HepG2 (cell line): ENCODE data around the gene STX5. TPM values are rescaled to one million over a fixed set of nuclear protein-coding genes. Genes with fewer than 3 reads are reported as not detected.

Experiments
- ARHGAP35 ChIP-seq: sonication (generic); formaldehyde crosslinking; IDR thresholded peaks from 2 replicates; pipeline ENCODE4 v1.9.0; 2022; ENCODE audit warnings: mild to moderate bottlenecking, inconsistent platforms, moderate library complexity, missing genetic modification reagents, borderline replicate concordance
- ARNTL ChIP-seq: sonication (generic); formaldehyde crosslinking; IDR thresholded peaks from 2 replicates; pipeline ENCODE4 v1.4.0; 2020; ENCODE audit warnings: mild to moderate bottlenecking, missing genetic modification reagents
- ATRX ChIP-seq: sonication (generic); formaldehyde crosslinking; IDR thresholded peaks from 2 replicates; pipeline ENCODE4 v1.4.0; 2020; ENCODE audit warnings: missing genetic modification reagents, borderline replicate concordance
- FOSL1 ChIP-seq: sonication (generic); formaldehyde crosslinking; IDR thresholded peaks from 2 replicates; pipeline ENCODE4 v1.9.0; 2021; ENCODE audit warnings: missing genetic modification reagents, borderline replicate concordance
- HNF1A ChIP-seq, 2 experiments: sonication (generic) in 1 of 2; formaldehyde crosslinking in 1 of 2; IDR thresholded peaks; 2 replicates each; pipeline versions ENCODE4 v1.4.0 to v1.6.1; 2016 to 2020; ENCODE audit warnings: borderline replicate concordance in 1 of 2, low read depth in 1 of 2, mild to moderate bottlenecking in 1 of 2, missing genetic modification reagents in 1 of 2
- MAFK ChIP-seq, 2 experiments: IDR thresholded peaks in 1 of 2; conservative IDR thresholded peaks in 1 of 2; 2 replicates each; pipeline ENCODE4 v1.6.1; 2011; ENCODE audit warnings: improper control_type of control experiment in 2 of 2, low read length in 2 of 2
- MNT ChIP-seq: fragments of 450-650 bp; IDR thresholded peaks from 2 replicates; pipeline ENCODE4 v1.6.1; 2016
- NFE2L1 ChIP-seq: sonication (generic); formaldehyde crosslinking; IDR thresholded peaks from 2 replicates; pipeline ENCODE4 v1.4.0; 2020; ENCODE audit warnings: missing genetic modification reagents, mild to moderate bottlenecking, borderline replicate concordance
- NR2F2 ChIP-seq: IDR thresholded peaks from 2 replicates; pipeline ENCODE4 v1.6.1; 2012; ENCODE audit warnings: low read depth, inconsistent platforms, borderline replicate concordance
- RXRB ChIP-seq: IDR thresholded peaks from 2 replicates; pipeline ENCODE4 v1.6.1; 2016; ENCODE audit warnings: borderline replicate concordance, missing genetic modification reagents, missing compliant biosample characterization
- TGIF2 ChIP-seq: IDR thresholded peaks from 2 replicates; pipeline ENCODE4 v1.6.1; 2016; ENCODE audit warnings: control low read depth, missing compliant biosample characterization
- TRIM24 ChIP-seq: sonication (generic); formaldehyde crosslinking; IDR thresholded peaks from 2 replicates; pipeline ENCODE4 v1.8.0; 2022; ENCODE audit warnings: mild to moderate bottlenecking, missing genetic modification reagents
- ZFP90 ChIP-seq: sonication (generic); formaldehyde crosslinking; IDR thresholded peaks from 2 replicates; pipeline ENCODE4 v1.8.0; 2022; ENCODE audit warnings: missing genetic modification reagents, mild to moderate bottlenecking, inconsistent platforms, borderline replicate concordance
- ZFY ChIP-seq: sonication (generic); formaldehyde crosslinking; IDR thresholded peaks from 2 replicates; pipeline ENCODE4 v1.4.0; 2020; ENCODE audit warnings: missing genetic modification reagents
- ZNF839 ChIP-seq: sonication (generic); formaldehyde crosslinking; IDR thresholded peaks from 2 replicates; pipeline ENCODE4 v1.4.0; 2020; ENCODE audit warnings: missing genetic modification reagents, mild to moderate bottlenecking, borderline replicate concordance
- ZNF878 ChIP-seq: sonication (generic); formaldehyde crosslinking; IDR thresholded peaks from 2 replicates; pipeline ENCODE4 v1.8.1; 2023; ENCODE audit warnings: mild to moderate bottlenecking, missing genetic modification reagents, moderate library complexity
- polyA plus RNA-seq, 8 experiments: library from polyadenylated mRNA; depleted of rRNA in 3 of 8; stranded (reverse) in 7 of 8; unstranded in 1 of 8; fragments of >200 nt; fragmentation: Illumina TruSeq in 4 of 8; extraction: Trizol in 4 of 8; gene quantifications; 2 replicates each; pipeline versions ENCODE4 v1.2.1 to v1.2.3, GENCODE V29; 2011 to 2016; ENCODE audit warnings: low read depth in 4 of 8, missing spikeins in 1 of 8, mixed read lengths in 1 of 8; ENCODE audit not compliant: insufficient read depth in 1 of 8
- total RNA-seq, 5 experiments: library from RNA; depleted of rRNA; stranded (reverse); fragments of >200 nt; fragmentation: Illumina TruSeq; extraction: Trizol; gene quantifications; 2 replicates each; pipeline ENCODE4 v1.2.3, GENCODE V29; 2016; ENCODE audit warnings: low read depth in 1 of 5
- TF ChIP-seq, protein P1 (sequence below): IDR thresholded peaks from 2 replicates; pipeline ENCODE4 v1.6.1; 2016; ENCODE audit warnings: low read depth, missing genetic modification reagents, missing compliant biosample characterization

The STX5 gene
- total and polyA plus RNA-seq, 2 of the 13 experiments (the other 11 are each of a cell fraction or from before 2014, with no cell fraction given): 26.9 to 30.0 TPM

DNA sequence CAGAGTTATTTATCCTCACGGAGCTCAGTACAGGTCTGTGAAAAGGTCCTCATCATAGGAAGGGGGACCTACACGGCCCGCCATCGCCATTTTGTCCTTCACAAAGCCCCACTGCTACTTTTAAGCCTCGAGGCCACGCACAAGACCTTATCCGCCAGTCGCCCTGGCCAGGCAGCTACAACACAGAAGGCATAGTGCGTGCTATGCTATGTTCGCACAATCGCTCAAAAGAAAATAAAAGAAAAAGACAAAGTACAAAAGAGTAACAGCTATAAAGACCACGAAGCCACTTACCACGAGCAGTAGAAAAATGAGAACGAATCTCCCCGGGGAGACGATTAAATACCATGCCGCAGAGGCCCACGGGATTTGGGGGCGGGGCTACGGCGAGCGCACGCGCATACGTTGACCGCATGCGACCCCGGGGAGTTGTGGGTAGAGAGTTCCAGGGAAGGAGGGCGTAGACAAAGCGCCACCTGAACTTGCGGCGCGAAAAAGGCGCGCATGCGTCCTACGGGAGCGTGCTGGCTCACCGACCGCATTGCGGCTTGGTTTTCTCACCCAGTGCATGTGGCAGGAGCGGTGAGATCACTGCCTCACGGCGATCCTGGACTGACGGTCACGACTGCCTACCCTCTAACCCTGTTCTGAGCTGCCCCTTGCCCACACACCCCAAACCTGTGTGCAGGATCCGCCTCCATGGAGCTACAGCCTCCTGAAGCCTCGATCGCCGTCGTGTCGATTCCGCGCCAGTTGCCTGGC is 23.9 kb upstream of the STX5 start (continued):
- TF ChIP-seq, protein P1, sequence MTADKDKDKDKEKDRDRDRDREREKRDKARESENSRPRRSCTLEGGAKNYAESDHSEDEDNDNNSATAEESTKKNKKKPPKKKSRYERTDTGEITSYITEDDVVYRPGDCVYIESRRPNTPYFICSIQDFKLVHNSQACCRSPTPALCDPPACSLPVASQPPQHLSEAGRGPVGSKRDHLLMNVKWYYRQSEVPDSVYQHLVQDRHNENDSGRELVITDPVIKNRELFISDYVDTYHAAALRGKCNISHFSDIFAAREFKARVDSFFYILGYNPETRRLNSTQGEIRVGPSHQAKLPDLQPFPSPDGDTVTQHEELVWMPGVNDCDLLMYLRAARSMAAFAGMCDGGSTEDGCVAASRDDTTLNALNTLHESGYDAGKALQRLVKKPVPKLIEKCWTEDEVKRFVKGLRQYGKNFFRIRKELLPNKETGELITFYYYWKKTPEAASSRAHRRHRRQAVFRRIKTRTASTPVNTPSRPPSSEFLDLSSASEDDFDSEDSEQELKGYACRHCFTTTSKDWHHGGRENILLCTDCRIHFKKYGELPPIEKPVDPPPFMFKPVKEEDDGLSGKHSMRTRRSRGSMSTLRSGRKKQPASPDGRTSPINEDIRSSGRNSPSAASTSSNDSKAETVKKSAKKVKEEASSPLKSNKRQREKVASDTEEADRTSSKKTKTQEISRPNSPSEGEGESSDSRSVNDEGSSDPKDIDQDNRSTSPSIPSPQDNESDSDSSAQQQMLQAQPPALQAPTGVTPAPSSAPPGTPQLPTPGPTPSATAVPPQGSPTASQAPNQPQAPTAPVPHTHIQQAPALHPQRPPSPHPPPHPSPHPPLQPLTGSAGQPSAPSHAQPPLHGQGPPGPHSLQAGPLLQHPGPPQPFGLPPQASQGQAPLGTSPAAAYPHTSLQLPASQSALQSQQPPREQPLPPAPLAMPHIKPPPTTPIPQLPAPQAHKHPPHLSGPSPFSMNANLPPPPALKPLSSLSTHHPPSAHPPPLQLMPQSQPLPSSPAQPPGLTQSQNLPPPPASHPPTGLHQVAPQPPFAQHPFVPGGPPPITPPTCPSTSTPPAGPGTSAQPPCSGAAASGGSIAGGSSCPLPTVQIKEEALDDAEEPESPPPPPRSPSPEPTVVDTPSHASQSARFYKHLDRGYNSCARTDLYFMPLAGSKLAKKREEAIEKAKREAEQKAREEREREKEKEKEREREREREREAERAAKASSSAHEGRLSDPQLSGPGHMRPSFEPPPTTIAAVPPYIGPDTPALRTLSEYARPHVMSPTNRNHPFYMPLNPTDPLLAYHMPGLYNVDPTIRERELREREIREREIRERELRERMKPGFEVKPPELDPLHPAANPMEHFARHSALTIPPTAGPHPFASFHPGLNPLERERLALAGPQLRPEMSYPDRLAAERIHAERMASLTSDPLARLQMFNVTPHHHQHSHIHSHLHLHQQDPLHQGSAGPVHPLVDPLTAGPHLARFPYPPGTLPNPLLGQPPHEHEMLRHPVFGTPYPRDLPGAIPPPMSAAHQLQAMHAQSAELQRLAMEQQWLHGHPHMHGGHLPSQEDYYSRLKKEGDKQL (CRISPR knock-in tag): no peak
- peak; percentile 93 for TF ChIP-seq ZFP90 (CRISPR knock-in tag)
- no peak for TF ChIP-seq ATRX (CRISPR knock-in tag)
- TF ChIP-seq TRIM24 (CRISPR knock-in tag): no peak
- TF ChIP-seq ARHGAP35 (CRISPR knock-in tag): peak; percentile 81; the same call in 1 of the 2 replicates
- peak; percentile 79 for TF ChIP-seq RXRB (CRISPR knock-in tag)
- peak; percentile 82; the same call in 1 of the 2 replicates for TF ChIP-seq ZNF839 (CRISPR knock-in tag)
- TF ChIP-seq ZNF878 (CRISPR knock-in tag): peak; percentile 60
- TF ChIP-seq ARNTL (CRISPR knock-in tag): no peak; the same call in 1 of the 2 replicates
- TF ChIP-seq FOSL1 (CRISPR knock-in tag): no peak
- TF ChIP-seq MNT: peak; percentile 90
- TF ChIP-seq ZFY (CRISPR knock-in tag): peak; percentile 79
- peak; percentile 82 for TF ChIP-seq TGIF2 (CRISPR knock-in tag)
- TF ChIP-seq NR2F2: peak; percentile 45; the same call in 1 of the 2 replicates
- TF ChIP-seq HNF1A (IDR thresholded peaks at IDR 0.05; ENCODE audit: low read depth): 0 out of 2 replicates have a peak, but pooled peaks have one; percentile 7
- peak; percentile 79; the same call in 1 of the 2 replicates for TF ChIP-seq HNF1A (CRISPR knock-in tag; IDR thresholded peaks at IDR 0.05; ENCODE audit: borderline replicate concordance)
- TF ChIP-seq MAFK (conservative IDR thresholded peaks at IDR 0.05 in 1 of 2, IDR thresholded peaks at IDR 0.05 in 1 of 2; ENCODE audit: low read length in 2 of 2): no peak
- no peak for TF ChIP-seq NFE2L1
